ENCODE measurements around the gene LPGAT1. TPM values are rescaled to one million over a fixed set of nuclear protein-coding genes. Genes with fewer than 3 reads are reported as not detected.

LPGAT1 gene, protein sequence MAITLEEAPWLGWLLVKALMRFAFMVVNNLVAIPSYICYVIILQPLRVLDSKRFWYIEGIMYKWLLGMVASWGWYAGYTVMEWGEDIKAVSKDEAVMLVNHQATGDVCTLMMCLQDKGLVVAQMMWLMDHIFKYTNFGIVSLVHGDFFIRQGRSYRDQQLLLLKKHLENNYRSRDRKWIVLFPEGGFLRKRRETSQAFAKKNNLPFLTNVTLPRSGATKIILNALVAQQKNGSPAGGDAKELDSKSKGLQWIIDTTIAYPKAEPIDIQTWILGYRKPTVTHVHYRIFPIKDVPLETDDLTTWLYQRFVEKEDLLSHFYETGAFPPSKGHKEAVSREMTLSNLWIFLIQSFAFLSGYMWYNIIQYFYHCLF
- total RNA-seq = 42.0 and 43.0 TPM in 2 replicates

DNA sequence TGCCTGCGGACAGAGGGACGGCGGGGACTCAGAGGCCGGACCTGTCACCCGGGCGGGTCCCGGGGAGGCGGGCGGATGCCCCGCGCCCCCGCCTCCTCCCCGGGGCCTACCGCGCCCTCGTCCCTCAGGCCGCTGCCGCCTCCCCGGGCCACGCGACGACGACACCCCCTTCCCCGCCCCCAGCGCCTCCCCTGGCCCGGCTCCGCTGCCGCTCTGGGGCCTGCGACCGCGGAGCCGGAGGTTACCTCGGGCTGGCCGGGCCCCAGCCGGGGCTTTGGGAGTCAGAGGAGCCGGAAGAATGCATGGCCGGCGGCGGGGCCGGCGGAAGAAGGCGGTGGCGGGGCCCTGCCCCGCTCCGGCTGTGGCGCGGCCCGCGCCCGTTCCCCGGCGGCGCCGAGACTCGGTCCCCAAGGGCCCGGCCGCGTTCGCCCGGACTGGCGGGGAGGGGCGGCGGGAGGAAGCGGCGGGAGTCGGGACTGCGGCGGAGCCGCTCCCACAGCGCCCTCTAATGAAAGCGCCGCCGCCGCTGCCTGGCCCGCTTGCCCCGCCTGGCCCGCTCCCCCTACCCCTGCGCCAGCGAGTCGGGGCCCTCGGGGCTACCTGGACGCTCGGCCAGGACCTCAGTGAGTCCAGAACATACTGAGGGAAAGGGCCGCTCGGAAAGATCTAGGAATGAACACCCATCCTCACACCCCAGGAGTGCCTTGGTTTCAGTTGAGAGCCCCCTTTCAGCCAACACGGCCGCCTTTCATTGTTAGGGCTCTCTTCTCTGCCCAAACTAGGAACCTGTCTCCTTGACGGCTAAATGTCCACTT lies at the start of gene LPGAT1:
TSS of gene LPGAT1 (minus strand) at position 436 of the 815 bp plus-strand sequence. CDS start 1,467 bp downstream, outside the sequence.

Other genes with a start within 250 kb of the LPGAT1 start
- 14.4 and 22.7 TPM in 2 replicates for gene NEK2, start 155.1 kb downstream of the LPGAT1 start, total RNA-seq
- gene INTS7, start 204.8 kb upstream of the LPGAT1 start, total RNA-seq = 9.6 and 10.4 TPM in 2 replicates
- 11.4 and 20.7 TPM in 2 replicates for gene DTL, start 205.0 kb upstream of the LPGAT1 start, total RNA-seq

Data from aortic smooth muscle cell (primary cell).